NCI-H748 (cell line): ENCODE data around the gene TGM6.

ENCODE experiments used
- DNase-seq: peaks from one replicate; lab custom pipeline; 2025; ENCODE audit not compliant: unreplicated experiment; lab: John Stamatoyannopoulos, UW

TGM6 gene

GRCh38 chr20:2380601-2381000, at the start of gene TGM6:
Gene TGM6, plus strand, starts transcription at chr20:2380901. Its CDS starts 68 bp downstream, at chr20:2380969.
- DNase-seq: no peak

GRCh38 chr20:2331106-2331505, 49.6 kb upstream of the TGM6 start:
- DNase-seq: no peak

GRCh38 chr20:2331901-2332565, 48.7 kb upstream of the TGM6 start:
- DNase-seq: no peak

GRCh38 chr20:2332711-2333110, 48.0 kb upstream of the TGM6 start:
- DNase-seq: no peak

- no peak for DNase-seq
Observed at GRCh38 chr20:2333821-2334220, 46.9 kb upstream of the TGM6 start.

GRCh38 chr20:2335096-2335870, 45.4 kb upstream of the TGM6 start:
- DNase-seq: no peak

- no peak for DNase-seq
Observed at GRCh38 chr20:2336471-2336870, 44.2 kb upstream of the TGM6 start.

GRCh38 chr20:2337142-2337541, 43.6 kb upstream of the TGM6 start:
- DNase-seq: no peak

GRCh38 chr20:2338411-2339066, 42.2 kb upstream of the TGM6 start:
- DNase-seq: no peak

GRCh38 chr20:2340136-2340535, 40.6 kb upstream of the TGM6 start:
- DNase-seq: no peak

GRCh38 chr20:2340823-2341222, 39.9 kb upstream of the TGM6 start:
- no peak for DNase-seq

GRCh38 chr20:2341336-2341735, 39.4 kb upstream of the TGM6 start:
- no peak for DNase-seq

GRCh38 chr20:2342243-2342642, 38.5 kb upstream of the TGM6 start:
- no peak for DNase-seq

- DNase-seq: no peak
Observed at GRCh38 chr20:2346188-2346587, 34.5 kb upstream of the TGM6 start.

GRCh38 chr20:2348336-2348735, 32.4 kb upstream of the TGM6 start:
- no peak for DNase-seq

GRCh38 chr20:2349801-2350200, 30.9 kb upstream of the TGM6 start:
- DNase-seq: no peak

- DNase-seq: no peak
Observed at GRCh38 chr20:2350606-2351005, 30.1 kb upstream of the TGM6 start.

GRCh38 chr20:2353231-2353630, 27.5 kb upstream of the TGM6 start:
- no peak for DNase-seq

- DNase-seq: no peak
Observed at GRCh38 chr20:2357114-2357513, 23.6 kb upstream of the TGM6 start.

- DNase-seq: no peak
Observed at GRCh38 chr20:2358006-2358405, 22.7 kb upstream of the TGM6 start.

- DNase-seq: no peak
Observed at GRCh38 chr20:2361035-2361593, 19.6 kb upstream of the TGM6 start.

GRCh38 chr20:2363187-2363586, 17.5 kb upstream of the TGM6 start:
- no peak for DNase-seq
